D721Med (cell line): ENCODE results near the gene SOX8.

Experiments
- DNase-seq: peaks from one replicate; pipeline ENCODE4 v3.0.0; 2011; ENCODE audit warnings: low spot score; ENCODE audit not compliant: insufficient read length
- FAIRE-seq: peaks from 2 replicates; lab custom pipeline; 2011; peaks lifted over from hg19 to GRCh38; lab: Jason Lieb, UNC
- CTCF ChIP-seq: IDR thresholded peaks from 2 replicates; pipeline ENCODE4 v1.5.1; 2012; ENCODE audit warnings: mild to moderate bottlenecking, control low read depth; ENCODE audit not compliant: insufficient read depth; ENCODE audit errors: missing control alignments

The SOX8 gene

GRCh38 chr16:978403-978802, 3.2 kb upstream of the SOX8 start:
- no peak for TF ChIP-seq CTCF
- DNase-seq (no peak), FAIRE-seq (no peak)

- DNase-seq (no peak), FAIRE-seq (no peak)
- TF ChIP-seq CTCF: no peak
These were observed 2.4 kb upstream of the SOX8 start for GRCh38 chr16:979147-979546.

DNA sequence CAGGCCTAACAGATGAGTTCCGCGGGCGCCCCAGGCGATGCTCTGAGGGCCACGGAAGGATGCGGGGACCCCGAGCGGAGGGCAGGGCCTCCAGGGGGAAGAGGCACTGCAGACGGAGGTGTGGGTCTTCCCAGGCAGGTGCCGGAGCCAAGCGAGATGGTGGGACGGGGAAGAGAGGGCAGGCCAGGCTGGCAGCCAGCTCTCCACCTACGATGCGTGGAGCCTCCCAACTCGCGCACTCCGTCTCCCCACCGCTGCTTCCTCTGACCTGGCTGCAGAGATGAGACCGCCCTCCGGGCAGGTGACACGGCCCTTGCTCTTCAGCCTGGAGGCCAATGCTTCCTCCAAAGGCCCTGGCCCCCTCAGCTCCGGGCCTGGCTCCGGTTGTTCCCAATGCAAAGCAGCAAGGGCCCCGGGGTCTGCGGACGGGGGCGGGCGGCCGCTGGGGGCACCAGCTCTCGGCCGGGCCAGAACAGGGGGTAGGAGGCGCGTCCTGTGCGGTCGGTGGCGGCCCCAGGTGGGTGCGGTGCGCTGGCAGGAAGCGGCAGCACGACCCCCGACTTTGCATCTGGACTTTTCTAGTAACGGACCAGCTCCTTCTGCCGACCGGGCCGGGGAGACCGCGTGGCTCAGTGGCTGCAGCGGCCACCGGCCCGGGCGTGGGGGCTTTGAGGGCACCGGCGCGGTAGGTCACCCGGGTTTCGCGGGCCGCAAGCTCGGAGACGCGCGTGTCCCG, 1.5 kb upstream of the SOX8 start:
- no peak for TF ChIP-seq CTCF
- FAIRE-seq: no peak
- DNase-seq: no peak

DNA sequence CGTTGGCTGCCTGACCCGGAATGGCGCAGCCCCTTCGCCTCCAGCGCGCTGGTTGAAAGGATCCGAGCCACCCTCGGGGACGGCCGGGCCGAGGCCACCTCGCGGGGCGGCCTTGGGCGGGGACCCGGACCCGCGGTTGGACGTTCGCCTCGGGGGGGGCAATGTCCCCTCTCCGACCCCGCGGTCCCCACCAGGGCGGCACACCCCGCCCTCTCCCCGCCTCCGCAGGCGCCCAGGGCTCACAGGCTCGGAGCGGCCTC, 1.0 kb upstream of the SOX8 start:
- no peak for TF ChIP-seq CTCF
- no peak for FAIRE-seq
- DNase-seq: no peak

- no peak for TF ChIP-seq CTCF
- FAIRE-seq: no peak
- no peak for DNase-seq
These were observed 824 bp downstream of the SOX8 start for GRCh38 chr16:982145-983043.

DNA sequence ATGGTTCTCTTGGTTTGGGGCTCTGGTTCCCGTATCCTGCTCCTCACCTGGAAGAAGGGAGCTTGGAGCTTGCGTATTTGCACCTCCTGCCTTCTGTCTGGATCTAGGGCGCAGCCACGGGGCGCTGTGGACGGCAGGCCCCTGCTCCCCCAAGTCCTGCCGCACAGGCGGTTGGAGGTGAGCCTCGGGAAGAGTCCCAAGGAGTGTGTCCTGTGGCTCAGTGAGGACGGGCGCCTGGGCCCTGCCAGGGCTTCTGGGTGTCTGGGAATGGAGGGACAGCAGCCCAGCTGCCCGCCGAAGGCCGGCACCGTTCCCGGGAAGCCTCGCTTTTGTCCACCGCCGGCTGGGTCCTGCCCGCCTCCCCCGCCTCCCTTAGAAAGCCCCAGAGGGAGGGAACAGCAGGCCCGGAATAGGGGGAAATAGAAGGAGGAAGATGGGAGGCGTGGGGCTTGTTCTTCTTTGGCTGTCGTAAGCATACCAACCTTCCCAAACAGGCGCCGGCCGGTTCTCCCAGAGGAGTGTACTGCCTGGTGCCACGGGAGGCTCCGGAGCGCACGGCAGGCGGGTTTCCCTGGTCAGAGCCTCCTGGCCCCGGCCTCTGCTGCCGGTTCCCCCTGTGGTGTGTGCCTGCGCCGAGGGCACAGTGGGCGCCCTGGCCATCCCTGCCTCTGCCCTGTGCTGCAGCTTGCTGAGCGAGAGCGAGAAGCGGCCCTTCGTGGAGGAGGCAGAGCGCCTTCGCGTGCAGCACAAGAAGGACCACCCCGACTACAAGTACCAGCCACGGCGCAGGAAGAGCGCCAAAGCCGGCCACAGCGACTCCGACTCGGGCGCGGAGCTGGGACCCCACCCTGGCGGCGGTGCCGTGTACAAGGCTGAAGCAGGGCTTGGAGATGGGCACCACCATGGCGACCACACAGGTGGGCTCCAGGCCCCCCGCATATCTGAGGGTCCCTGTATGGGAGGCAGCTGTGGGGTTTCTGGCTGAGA, 1.8 kb downstream of the SOX8 start:
- no peak for TF ChIP-seq CTCF
- FAIRE-seq: no peak
- no peak for DNase-seq
